ENCODE measurements around the gene SARDH.
"Not testable (repeated sequence)": the region's sequence is repeated elsewhere in the genome, so short reads cannot be mapped to it uniquely, and the experiment has no call there.

The SARDH gene

GRCh38 chr9:133635098-133635497 lies 103.1 kb downstream of the SARDH start:
- DNase-seq: no peak

GRCh38 chr9:133634081-133634691 lies 104.0 kb downstream of the SARDH start:
- in situ Hi-C loops (cut with HindIII; ENCODE audit: low pct_ligation_motif_present, low pct_unique_long_range_greater_than_20kb, low sequenced_read_pairs): no loop called here
- DNase-seq: no peak

More at GRCh38 chr9:133635098-133635497, 103.1 kb downstream of the SARDH start:
- in situ Hi-C loops (cut with HindIII; ENCODE audit: low pct_ligation_motif_present, low pct_unique_long_range_greater_than_20kb, low sequenced_read_pairs): no loop called here

DNA sequence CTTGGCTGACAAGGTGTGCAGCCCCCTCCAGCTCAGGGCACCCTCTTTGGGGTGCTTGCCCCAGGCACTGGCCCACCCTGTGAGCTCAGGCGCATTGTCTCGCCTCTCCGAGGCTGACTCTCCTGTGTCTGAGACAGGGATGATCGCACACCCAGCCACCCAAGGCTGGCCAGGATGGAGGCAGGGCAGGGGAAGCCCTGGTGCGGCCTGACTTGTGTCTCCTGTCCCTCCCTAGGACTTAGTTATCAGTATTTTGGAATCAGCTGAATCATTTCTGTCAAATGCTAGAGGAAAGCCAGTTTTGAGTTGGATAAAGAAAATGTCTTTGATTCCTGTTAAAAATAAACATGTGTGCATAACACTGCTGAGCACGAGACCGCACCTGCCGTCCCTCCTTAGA lies 104.5 kb downstream of the SARDH start:
- in situ Hi-C loops (cut with HindIII; ENCODE audit: low pct_ligation_motif_present, low pct_unique_long_range_greater_than_20kb, low sequenced_read_pairs): no loop called here
- DNase-seq: no peak

DNA sequence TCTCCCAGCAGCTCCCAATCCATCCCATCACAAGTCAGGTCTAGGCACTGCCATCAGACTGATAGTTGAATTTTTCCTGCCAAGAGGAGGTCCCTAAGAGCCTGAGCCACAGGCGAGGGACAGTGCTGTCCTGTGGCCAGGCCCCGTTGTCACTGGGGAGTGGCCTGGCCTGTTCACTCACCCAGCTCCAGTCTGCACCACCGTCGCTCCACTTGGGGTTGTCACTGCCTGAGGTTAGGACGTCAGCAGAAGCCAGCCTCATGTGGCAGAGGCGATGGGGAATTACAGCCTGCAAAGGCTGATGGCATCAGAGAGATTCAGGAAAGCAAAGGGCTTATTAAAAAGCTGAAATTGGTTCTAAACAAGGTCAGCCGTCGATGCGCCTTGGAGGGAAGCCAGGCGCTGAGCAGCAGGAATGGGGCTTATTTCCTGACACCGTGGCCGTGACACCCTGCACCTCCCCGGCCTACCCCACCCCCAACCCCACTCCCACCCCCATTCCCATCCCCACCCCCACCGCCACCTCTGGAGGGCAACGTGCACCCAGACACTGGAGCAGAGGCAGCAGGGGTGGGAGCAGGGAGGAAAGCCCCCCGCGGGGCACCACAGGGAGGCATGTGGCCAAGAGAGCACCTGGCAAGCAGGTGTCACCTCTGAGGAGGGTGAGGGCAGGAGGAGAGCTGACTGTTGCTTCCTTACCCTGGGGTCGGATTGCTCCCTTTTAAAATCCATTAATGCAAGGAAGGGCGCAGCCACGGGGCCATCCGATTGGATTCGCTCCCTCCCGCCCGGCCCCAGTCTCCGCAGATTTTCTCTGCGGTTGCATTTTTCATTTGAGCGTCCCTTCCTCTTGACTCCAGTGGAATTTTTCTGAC lies 105.1 kb downstream of the SARDH start:
- no peak for DNase-seq
- in situ Hi-C loops (cut with HindIII; ENCODE audit: low pct_ligation_motif_present, low pct_unique_long_range_greater_than_20kb, low sequenced_read_pairs): no loop called here

- in situ Hi-C loops (cut with HindIII; ENCODE audit: low pct_ligation_motif_present, low pct_unique_long_range_greater_than_20kb, low sequenced_read_pairs): no loop called here
- no peak for DNase-seq
These were observed 107.0 kb downstream of the SARDH start for GRCh38 chr9:133631111-133631510.

- in situ Hi-C loops (cut with HindIII; ENCODE audit: low pct_ligation_motif_present, low pct_unique_long_range_greater_than_20kb, low sequenced_read_pairs): no loop called here
- DNase-seq: no peak
These were observed 108.7 kb downstream of the SARDH start for GRCh38 chr9:133629221-133630110.

- in situ Hi-C loops (cut with HindIII; ENCODE audit: low pct_ligation_motif_present, low pct_unique_long_range_greater_than_20kb, low sequenced_read_pairs): no loop called here
- no peak for DNase-seq
These were observed 109.4 kb downstream of the SARDH start for GRCh38 chr9:133628766-133629165.

DNA sequence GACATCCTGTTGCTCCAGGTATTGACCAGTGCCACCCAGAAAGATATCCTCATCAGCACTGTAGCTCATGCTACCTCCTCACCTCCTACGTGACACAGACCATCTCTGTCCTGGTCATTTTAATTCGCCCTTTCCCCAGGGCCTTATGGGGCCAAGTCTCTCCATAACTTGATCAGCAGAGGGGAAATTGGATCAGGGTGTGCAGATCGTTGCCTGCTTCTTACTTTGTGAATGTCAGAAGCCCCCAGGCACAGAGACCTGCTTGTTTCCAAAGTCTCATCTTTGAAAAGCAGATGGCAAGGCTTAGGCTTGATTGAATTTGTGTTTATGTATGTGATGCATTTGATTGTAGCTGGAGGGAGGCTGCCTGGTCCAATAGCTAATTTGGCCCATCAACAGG lies 110.8 kb downstream of the SARDH start:
- no peak for DNase-seq
- in situ Hi-C loops (cut with HindIII; ENCODE audit: low pct_ligation_motif_present, low pct_unique_long_range_greater_than_20kb, low sequenced_read_pairs): no loop called here

GRCh38 chr9:133626008-133626407 lies 112.1 kb downstream of the SARDH start:
- in situ Hi-C loops (cut with HindIII; ENCODE audit: low pct_ligation_motif_present, low pct_unique_long_range_greater_than_20kb, low sequenced_read_pairs); DNase-seq: not testable (repeated sequence)

GRCh38 chr9:133622555-133622954 lies 115.6 kb downstream of the SARDH start:
- in situ Hi-C loops (cut with HindIII; ENCODE audit: low pct_ligation_motif_present, low pct_unique_long_range_greater_than_20kb, low sequenced_read_pairs): no loop called here
- no peak for DNase-seq

- in situ Hi-C loops (cut with HindIII; ENCODE audit: low pct_ligation_motif_present, low pct_unique_long_range_greater_than_20kb, low sequenced_read_pairs): no loop called here
- DNase-seq: no peak
These were observed 116.4 kb downstream of the SARDH start for GRCh38 chr9:133621725-133622267.

DNA sequence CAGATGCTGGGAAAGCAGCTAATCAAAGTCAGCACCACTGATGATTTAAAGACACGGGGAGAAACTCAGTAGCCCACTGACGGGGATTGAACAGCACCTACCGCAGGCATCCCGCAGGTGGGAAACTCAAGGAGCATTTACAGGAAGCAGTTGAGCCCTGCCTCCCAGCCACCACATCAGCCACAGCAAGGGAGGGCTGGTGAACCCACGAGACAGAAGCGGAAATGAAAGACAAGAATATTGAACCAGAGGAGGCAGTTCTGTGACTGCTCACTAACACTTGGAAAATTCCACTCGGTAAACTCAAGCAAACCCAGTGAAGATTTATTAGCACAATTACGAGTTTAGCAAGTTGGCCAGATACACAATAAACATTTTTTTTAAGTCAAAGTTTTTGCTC lies 118.4 kb downstream of the SARDH start:
- in situ Hi-C loops (cut with HindIII; ENCODE audit: low pct_ligation_motif_present, low pct_unique_long_range_greater_than_20kb, low sequenced_read_pairs): no loop called here
- DNase-seq: no peak

DNA sequence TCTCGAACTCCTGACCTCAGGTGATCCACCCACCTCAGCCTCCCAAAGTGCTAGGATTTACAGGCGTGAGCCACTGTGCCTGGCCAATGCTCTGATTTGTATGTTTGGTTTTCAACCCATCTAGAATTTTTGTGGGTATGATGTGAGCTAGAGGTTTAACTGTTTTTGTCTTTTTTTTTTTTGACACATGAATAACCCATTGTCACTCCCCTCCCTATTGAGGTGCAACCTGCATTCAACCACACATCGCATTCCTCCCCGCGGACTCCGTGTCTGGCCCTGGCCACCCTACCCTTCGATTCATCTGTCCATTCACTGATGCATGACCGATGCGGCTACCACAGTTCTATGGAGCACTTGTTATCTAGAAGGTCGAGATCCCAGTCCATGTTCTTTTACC lies 119.4 kb downstream of the SARDH start:
- in situ Hi-C loops (cut with HindIII; ENCODE audit: low pct_ligation_motif_present, low pct_unique_long_range_greater_than_20kb, low sequenced_read_pairs): no loop called here
- no peak for DNase-seq

DNA sequence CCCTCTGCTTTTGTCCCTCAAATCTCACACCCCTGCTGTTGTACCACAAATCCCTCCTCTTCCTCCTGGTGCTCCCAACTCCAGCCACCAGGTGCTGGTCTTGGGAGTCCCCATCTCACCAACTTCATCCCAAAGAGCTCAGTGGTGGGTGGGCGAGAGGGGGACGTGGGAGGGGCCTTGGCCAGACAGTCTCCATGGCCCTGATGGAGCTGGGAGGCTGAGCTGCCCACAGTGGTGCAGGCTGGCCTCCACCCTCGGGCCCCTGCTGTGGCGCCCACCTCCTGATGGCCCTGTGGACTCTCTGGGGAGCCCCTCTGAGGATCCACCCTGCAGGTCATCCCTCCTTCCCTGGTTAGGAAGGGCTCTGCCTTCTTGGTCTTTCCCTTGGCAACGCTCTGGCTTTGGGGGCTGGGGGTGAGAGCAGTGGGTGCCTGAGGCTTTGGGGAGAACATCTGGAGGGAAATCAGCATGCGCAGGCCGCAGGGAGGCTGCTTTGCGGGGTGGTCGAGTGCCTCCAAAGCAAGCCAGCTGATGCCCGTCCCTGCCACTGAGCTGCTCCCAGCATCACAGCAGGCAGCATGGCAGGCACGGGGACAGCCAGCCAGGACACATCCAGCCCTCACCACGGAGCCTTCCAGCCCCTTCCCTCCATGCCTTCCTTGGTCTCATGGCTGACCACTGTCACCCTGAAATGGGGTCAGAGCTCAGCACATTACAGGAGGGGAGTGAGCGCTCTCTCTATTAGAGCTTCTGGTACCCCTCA lies 121.3 kb downstream of the SARDH start:
- in situ Hi-C loops (cut with HindIII; ENCODE audit: low pct_ligation_motif_present, low pct_unique_long_range_greater_than_20kb, low sequenced_read_pairs): no loop called here
- DNase-seq: no peak

DNA sequence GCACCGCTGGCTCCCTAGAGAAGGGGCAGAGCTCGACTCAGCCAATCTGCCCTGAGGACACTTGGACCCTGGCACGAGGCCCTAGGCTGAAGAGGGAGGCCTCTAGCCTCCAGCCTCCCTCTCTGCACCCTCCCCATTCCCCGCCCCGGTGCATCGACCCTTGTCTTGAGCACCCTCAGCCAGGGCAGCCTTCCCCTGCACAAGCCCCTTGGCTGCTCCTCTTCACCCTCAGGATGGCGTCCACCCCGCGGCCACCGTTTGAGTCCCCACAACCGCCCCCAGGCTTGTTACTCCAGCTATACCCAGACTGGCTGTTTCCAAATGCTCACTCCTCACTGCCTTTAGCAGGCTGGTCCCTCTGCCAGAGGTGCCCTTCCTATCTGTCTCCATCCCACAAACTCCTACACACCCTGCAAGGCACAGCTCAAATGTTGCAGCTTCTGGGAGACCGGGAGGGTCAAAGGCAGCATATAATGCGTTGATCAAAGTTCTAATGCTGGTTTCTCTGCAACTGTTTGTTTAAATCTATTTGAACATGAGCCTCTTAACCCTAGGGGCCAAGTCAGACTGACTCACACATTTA lies 122.5 kb downstream of the SARDH start:
- in situ Hi-C loops (cut with HindIII; ENCODE audit: low pct_ligation_motif_present, low pct_unique_long_range_greater_than_20kb, low sequenced_read_pairs): no loop called here
- no peak for DNase-seq

DNA sequence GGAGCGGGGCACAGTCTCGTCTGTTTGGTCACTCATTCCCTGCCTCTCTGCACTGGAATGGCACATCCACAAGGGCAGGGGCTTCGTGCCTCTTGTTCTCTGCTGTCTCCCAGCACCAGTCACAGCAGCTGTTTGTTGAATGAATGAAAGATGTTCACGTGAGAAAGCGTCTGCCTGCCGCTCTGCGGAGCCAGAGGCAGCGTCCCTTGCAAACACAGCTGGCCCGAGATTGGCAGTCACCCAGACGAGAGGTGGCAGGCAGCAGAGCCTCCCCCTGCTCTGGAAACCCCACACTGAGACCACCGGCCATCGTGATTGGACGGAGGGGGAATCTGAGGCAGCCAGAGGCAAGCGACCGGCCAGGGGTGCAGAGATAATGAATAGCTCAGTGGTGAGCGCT lies 123.0 kb downstream of the SARDH start:
- in situ Hi-C loops (cut with HindIII; ENCODE audit: low pct_ligation_motif_present, low pct_unique_long_range_greater_than_20kb, low sequenced_read_pairs): no loop called here

DNA sequence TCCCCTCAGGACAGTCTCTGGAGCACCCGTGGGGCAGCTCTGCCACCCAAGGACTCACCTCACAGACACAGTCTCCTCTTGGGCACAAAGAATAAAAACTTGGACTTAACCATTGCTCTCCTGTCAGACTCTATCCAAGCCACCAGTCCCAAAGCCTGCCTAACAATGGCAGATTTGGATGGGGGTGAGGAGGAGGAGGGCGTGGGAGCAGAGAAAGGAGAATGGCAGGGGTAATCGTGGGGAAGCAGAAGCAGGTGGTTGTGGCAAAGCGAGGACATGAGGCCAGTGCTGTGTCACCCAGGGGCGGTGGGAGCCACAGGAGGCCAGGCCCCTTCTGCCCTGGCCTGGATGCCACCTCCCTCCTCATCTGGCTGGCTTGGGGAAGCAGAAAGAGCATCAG lies 123.5 kb downstream of the SARDH start:
- no peak for DNase-seq
- in situ Hi-C loops (cut with HindIII; ENCODE audit: low pct_ligation_motif_present, low pct_unique_long_range_greater_than_20kb, low sequenced_read_pairs): no loop called here

More for the DNA sequence above, 123.0 kb downstream of the SARDH start:
- DNase-seq: no peak

DNA sequence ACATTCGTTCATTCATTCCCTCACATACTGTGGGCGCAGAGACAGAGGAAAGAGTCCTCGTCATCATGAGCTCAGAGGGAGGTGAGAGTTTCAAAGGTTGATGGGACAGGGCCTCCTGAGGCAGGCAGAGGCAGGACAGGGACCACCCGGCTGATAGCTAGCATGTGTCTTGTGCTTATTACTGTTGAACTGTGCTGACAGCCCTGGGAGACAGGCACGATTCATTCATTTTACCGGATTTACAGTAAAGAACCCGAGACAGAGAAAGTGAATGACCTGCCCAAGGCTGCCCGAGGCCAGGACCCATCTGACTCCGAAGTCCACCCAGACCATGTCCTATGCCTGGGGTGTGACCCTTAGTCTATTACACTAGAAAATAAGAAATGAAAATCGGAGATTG lies 124.1 kb downstream of the SARDH start:
- in situ Hi-C loops (cut with HindIII; ENCODE audit: low pct_ligation_motif_present, low pct_unique_long_range_greater_than_20kb, low sequenced_read_pairs): no loop called here
- no peak for DNase-seq

All from ACHN (cell line).